NCI-H345 (cell line): ENCODE measurements around the gene PP2D1.
"Not testable (repeated sequence)": the region's sequence is repeated elsewhere in the genome, so short reads cannot be mapped to it uniquely, and the experiment has no call there.

Experiments
- DNase-seq: peaks from one replicate; lab custom pipeline; 2025; lab: John Stamatoyannopoulos, UW

Gene PP2D1

GRCh38 chr3:20012164-20012563 is at the start of gene PP2D1:
Gene PP2D1 (minus strand): TSS chr3:20012264. CDS start chr3:20012072, 192 bp downstream.
- no peak for DNase-seq

GRCh38 chr3:20060974-20061685 is 49.1 kb upstream of the PP2D1 start:
- DNase-seq = no peak

GRCh38 chr3:20059929-20060328 is 47.9 kb upstream of the PP2D1 start:
- no peak for DNase-seq

- no peak for DNase-seq
Observed at GRCh38 chr3:20057612-20058180, 45.6 kb upstream of the PP2D1 start.

- DNase-seq = no peak
Observed at GRCh38 chr3:20056725-20057611, 44.9 kb upstream of the PP2D1 start.

GRCh38 chr3:20055842-20056241 is 43.8 kb upstream of the PP2D1 start:
- DNase-seq = no peak

GRCh38 chr3:20055020-20055775 is 43.1 kb upstream of the PP2D1 start:
- no peak for DNase-seq

GRCh38 chr3:20054549-20054987 is 42.5 kb upstream of the PP2D1 start:
- peak; percentile 58 for DNase-seq

GRCh38 chr3:20052851-20053250 is 40.8 kb upstream of the PP2D1 start:
- DNase-seq = no peak

GRCh38 chr3:20051123-20051806 is 39.2 kb upstream of the PP2D1 start:
- no peak for DNase-seq

GRCh38 chr3:20047976-20048883 is 36.2 kb upstream of the PP2D1 start:
- DNase-seq = no peak

- no peak for DNase-seq
Observed at GRCh38 chr3:20047341-20047779, 35.3 kb upstream of the PP2D1 start.

GRCh38 chr3:20046556-20046955 is 34.5 kb upstream of the PP2D1 start:
- no peak for DNase-seq

- not testable (repeated sequence) for DNase-seq
Observed at GRCh38 chr3:20045141-20045540, 33.1 kb upstream of the PP2D1 start.

- no peak for DNase-seq
Observed at GRCh38 chr3:20043825-20044224, 31.8 kb upstream of the PP2D1 start.

- DNase-seq = no peak
Observed at GRCh38 chr3:20043396-20043795, 31.3 kb upstream of the PP2D1 start.

GRCh38 chr3:20042331-20042730 is 30.3 kb upstream of the PP2D1 start:
- DNase-seq = no peak

- DNase-seq = peak; percentile 61
Observed at GRCh38 chr3:20041197-20041780, 29.2 kb upstream of the PP2D1 start.

- DNase-seq = peak; percentile 48
Observed at GRCh38 chr3:20040548-20041196, 28.6 kb upstream of the PP2D1 start.
